K562 (cell line): ENCODE measurements around the gene DLK1. TPM values are rescaled to one million over a fixed set of nuclear protein-coding genes. Genes with fewer than 3 reads are reported as not detected.

Source experiments
- CGGBP1 ChIP-seq: fragments of 250-450 bp; sonication (Bioruptor Pico); IDR thresholded peaks from 2 replicates; pipeline ENCODE4 v1.9.0; 2021; ENCODE audit warnings: mild to moderate bottlenecking
- CHD4 ChIP-seq: fragments of 200-600 bp; sonication (generic); IDR thresholded peaks from 3 replicates; pipeline ENCODE4 v1.6.1; 2012; ENCODE audit warnings: low read depth, mild to moderate bottlenecking, mixed read lengths, low read length, inconsistent platforms; ENCODE audit not compliant: insufficient read depth, insufficient replicate concordance, poor library complexity, severe bottlenecking
- GATA2 ChIP-seq: sonication (generic); formaldehyde crosslinking; IDR thresholded peaks from 2 replicates; pipeline ENCODE4 v1.4.0; 2020; ENCODE audit warnings: mild to moderate bottlenecking, missing genetic modification reagents
- MAX ChIP-seq: sonication (generic); formaldehyde crosslinking; IDR thresholded peaks from 2 replicates; pipeline ENCODE4 v1.9.0; 2022; ENCODE audit warnings: mild to moderate bottlenecking, missing genetic modification reagents
- MAZ ChIP-seq, 2 experiments: fragments of 450-650 bp in 1 of 2; sonication (generic) in 1 of 2; formaldehyde crosslinking; IDR thresholded peaks in 1 of 2; conservative IDR thresholded peaks in 1 of 2; 2 replicates each; pipeline versions ENCODE4 v1.4.0 to v1.5.0; 2020; ENCODE audit warnings: mild to moderate bottlenecking in 1 of 2, missing genetic modification reagents in 1 of 2
- POLR2A ChIP-seq: fragments of 450-650 bp; conservative IDR thresholded peaks from 2 replicates; pipeline ENCODE4 v1.6.1; 2016
- RB1 ChIP-seq: fragments of 450-650 bp; IDR thresholded peaks from 2 replicates; pipeline ENCODE4 v1.6.1; 2017; ENCODE audit warnings: low read depth, mild to moderate bottlenecking
- TFE3 ChIP-seq: fragments of 450-650 bp; formaldehyde crosslinking; IDR thresholded peaks from 2 replicates; pipeline ENCODE4 v1.4.0; 2020; ENCODE audit warnings: mild to moderate bottlenecking, mixed read lengths
- VEZF1 ChIP-seq: fragments of 200-800 bp; sonication (Bioruptor generic); IDR thresholded peaks from 2 replicates; pipeline ENCODE4 v1.6.1; 2017; ENCODE audit warnings: missing genetic modification characterization, missing compliant biosample characterization
- ZNF217 ChIP-seq: sonication (generic); formaldehyde crosslinking; IDR thresholded peaks from 2 replicates; pipeline ENCODE4 v1.8.0; 2022; ENCODE audit warnings: mild to moderate bottlenecking, missing genetic modification reagents
- ZNF398 ChIP-seq: fragments of 250-450 bp; sonication (Bioruptor Pico); IDR thresholded peaks from 2 replicates; pipeline ENCODE4 v1.8.0; 2021; ENCODE audit warnings: moderate library complexity, mild to moderate bottlenecking, inconsistent platforms
- ZNF592 ChIP-seq: fragments of 450-650 bp; IDR thresholded peaks from 2 replicates; pipeline ENCODE4 v1.6.1; 2017; ENCODE audit warnings: antibody characterized with exemption, mild to moderate bottlenecking
- ZNF740 ChIP-seq, 3 experiments: fragments of 200-800 bp in 1 of 3; sonication (Bioruptor generic) in 1 of 3; sonication (generic) in 1 of 3; formaldehyde crosslinking in 1 of 3; IDR thresholded peaks; 2 replicates each; pipeline versions ENCODE4 v1.6.1 to v1.8.0; 2016 to 2022; ENCODE audit warnings: mild to moderate bottlenecking in 2 of 3, missing compliant biosample characterization in 2 of 3, missing genetic modification characterization in 2 of 3, missing genetic modification reagents in 1 of 3
- ZNF766 ChIP-seq: fragments of 200-800 bp; sonication (Bioruptor generic); conservative IDR thresholded peaks from 2 replicates; pipeline ENCODE4 v1.6.1; 2016; ENCODE audit warnings: missing genetic modification characterization, missing compliant biosample characterization
- polyA plus RNA-seq, 8 experiments: library from polyadenylated mRNA; depleted of rRNA in 4 of 8; stranded (reverse) in 5 of 8; unstranded in 3 of 8; fragments of >200 nt; fragmentation: Nextera tagmentation in 2 of 8; fragmentation: Illumina TruSeq in 1 of 8; extraction: Ambion mirVana in 2 of 8; extraction: Trizol in 1 of 8; gene quantifications; 2 replicates each; pipeline versions ENCODE4 v1.2.1 to v1.2.3, GENCODE V29; 2011 to 2014; ENCODE audit warnings: inconsistent platforms in 1 of 8, missing spikeins in 1 of 8
- total RNA-seq, 7 experiments: library from RNA; depleted of rRNA in 6 of 7; stranded (reverse); fragments of >200 nt in 6 of 7; fragmentation: Illumina TruSeq in 2 of 7; extraction: Trizol in 2 of 7; gene quantifications; 2 replicates each; pipeline versions ENCODE4 v1.2.1 to v1.2.3, GENCODE V29; 2011 to 2021; ENCODE audit warnings: low replicate concordance in 1 of 7

The DLK1 gene
- total and polyA plus RNA-seq, 9 of the 15 experiments (the other 6 are each of a cell fraction or from before 2014, with no cell fraction given) = 4.4 to 97.2 (median 15.3) TPM

- TF ChIP-seq VEZF1 (CRISPR knock-in tag) = peak; percentile 80
- TF ChIP-seq ZNF766 (CRISPR knock-in tag) = peak; percentile 74
- TF ChIP-seq ZNF398 (CRISPR knock-in tag) = no peak
- peak; percentile 72 for TF ChIP-seq ZNF592
- peak; percentile 84 for TF ChIP-seq MAX (CRISPR knock-in tag)
- no peak for TF ChIP-seq POLR2A
- TF ChIP-seq ZNF740 (CRISPR knock-in tag; IDR thresholded peaks at IDR 0.05) = no peak
- no peak for TF ChIP-seq ZNF740 (tag; IDR thresholded peaks at IDR 0.05)
- TF ChIP-seq RB1 = no peak
- TF ChIP-seq GATA2 (CRISPR knock-in tag) = peak; percentile 70
- no peak for TF ChIP-seq TFE3
- TF ChIP-seq ZNF217 (CRISPR knock-in tag) = no peak
- peak; percentile 68 to 89 for TF ChIP-seq MAZ (CRISPR knock-in tag; conservative IDR thresholded peaks at IDR 0.05 in 1 of 2, IDR thresholded peaks at IDR 0.05 in 1 of 2)
- no peak for TF ChIP-seq CHD4
- no peak for TF ChIP-seq CGGBP1 (CRISPR knock-in tag)
These were observed 48.9 kb upstream of the DLK1 start (continued) for GRCh38 chr14:100677554-100678468.
